Karpas-422 (cell line): ENCODE results near the gene C2orf49. TPM values are rescaled to one million over a fixed set of nuclear protein-coding genes. Genes with fewer than 3 reads are reported as not detected.

Experiments
- DNase-seq: peaks from one replicate; pipeline ENCODE4 v3.0.0-alpha.2; 2015
- H2AFZ ChIP-seq: fragments of 200-600 bp; sonication (generic); 2 replicates; pipeline ENCODE4 v1.6.1; 2014; ENCODE audit warnings: antibody characterized with exemption, low read length, mixed read lengths
- H3K27ac ChIP-seq: fragments of 200-600 bp; sonication (generic); 2 replicates; pipeline ENCODE4 v1.5.1; 2014; ENCODE audit warnings: mild to moderate bottlenecking, low read length, moderate library complexity
- H3K27me3 ChIP-seq: fragments of 200-600 bp; sonication (generic); 2 replicates; pipeline ENCODE4 v1.6.1; 2014; ENCODE audit warnings: low read length, mixed read lengths
- H3K36me3 ChIP-seq: fragments of 200-600 bp; sonication (generic); 2 replicates; pipeline ENCODE4 v1.6.1; 2014; ENCODE audit warnings: low read length, mixed read lengths; ENCODE audit not compliant: insufficient read depth
- H3K4me1 ChIP-seq: fragments of 200-600 bp; sonication (generic); 2 replicates; pipeline ENCODE4 v1.6.1; 2014; ENCODE audit warnings: mild to moderate bottlenecking, low read length, mixed read lengths
- H3K4me2 ChIP-seq: fragments of 200-600 bp; sonication (generic); 2 replicates; pipeline ENCODE4 v1.6.1; 2014; ENCODE audit warnings: low read length, low read depth, mild to moderate bottlenecking; ENCODE audit not compliant: poor library complexity, severe bottlenecking
- H3K4me3 ChIP-seq: fragments of 200-600 bp; sonication (generic); 2 replicates; pipeline ENCODE4 v1.5.1; 2014; ENCODE audit warnings: mild to moderate bottlenecking, antibody characterized with exemption, low read length, mixed read lengths
- H3K79me2 ChIP-seq: fragments of 200-600 bp; sonication (generic); 2 replicates; pipeline ENCODE4 v1.6.1; 2014; ENCODE audit warnings: mild to moderate bottlenecking, low read length, mixed read lengths
- H3K9ac ChIP-seq: fragments of 200-600 bp; sonication (generic); 2 replicates; pipeline ENCODE4 v1.6.0; 2014; ENCODE audit warnings: low read length
- H3K9me2 ChIP-seq: fragments of 200-600 bp; sonication (generic), shearing (Covaris generic); replicated peaks from 2 replicates; pipeline ENCODE4 v1.6.0; 2014; ENCODE audit warnings: mild to moderate bottlenecking, low read length, moderate library complexity; ENCODE audit not compliant: insufficient read depth
- H3K9me3 ChIP-seq: fragments of 300-700, 200-600 bp; sonication (generic); 2 replicates; pipeline ENCODE4 v1.6.1; 2014; ENCODE audit warnings: low read length, mixed read lengths
- H4K20me1 ChIP-seq: fragments of 200-600 bp; sonication (generic); 2 replicates; pipeline ENCODE4 v1.6.1; 2014; ENCODE audit warnings: mild to moderate bottlenecking, antibody characterized with exemption, low read length, low read depth; ENCODE audit not compliant: insufficient read depth
- total RNA-seq: library from RNA; depleted of rRNA; stranded (reverse); fragments of >200 nt; shearing (Covaris generic); gene quantifications from 2 replicates; pipeline ENCODE4 v1.2.3, GENCODE V29; 2014; ENCODE audit warnings: low replicate concordance

C2orf49 gene
- total RNA-seq, 1 experiment from 2014 or later, result 26.3 TPM

DNA sequence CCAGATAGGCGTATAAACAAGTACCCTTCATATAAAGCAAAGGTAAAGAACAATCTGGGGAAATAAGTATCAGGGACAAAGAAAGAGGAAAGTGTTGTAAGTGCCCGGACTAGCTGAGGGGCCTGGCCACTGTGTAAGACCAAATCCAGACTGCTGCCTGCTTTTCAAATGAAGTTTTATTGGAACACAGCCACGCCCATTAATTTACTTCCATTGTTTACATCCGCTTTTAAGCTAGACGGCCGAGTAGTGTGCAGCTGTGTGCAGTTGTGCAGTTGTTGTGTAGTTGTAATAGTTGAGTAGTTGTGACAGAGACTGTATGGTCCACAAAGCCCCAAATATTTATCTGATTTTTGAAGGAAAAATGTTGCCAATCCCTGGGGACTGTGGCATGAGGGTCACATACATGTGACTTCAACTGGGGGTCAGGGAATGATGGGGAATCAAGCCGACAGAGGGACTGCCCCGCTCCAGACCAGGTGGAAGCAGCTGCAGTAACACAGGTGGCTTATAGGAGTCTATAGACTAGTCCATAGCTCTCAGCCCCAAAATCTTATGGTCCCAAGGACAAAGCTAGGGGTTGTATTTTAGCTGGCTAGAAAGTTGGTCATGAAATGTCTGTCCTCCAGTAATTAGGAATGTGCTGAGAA, 31.5 kb downstream of the C2orf49 start:
- H3K9me2 ChIP-seq, result no peaks in the 10 kb centered on the region
- no peak overlapping the region for H3K27ac ChIP-seq
- H3K36me3 ChIP-seq, result no peaks in the 10 kb centered on the region
- no peak overlapping the region for H2AFZ ChIP-seq
- no peak overlapping the region for H3K9ac ChIP-seq
- H3K9me3 ChIP-seq, result no peaks in the 10 kb centered on the region
- no peak overlapping the region for H3K4me2 ChIP-seq
- no peak for DNase-seq
- peaks cover 11% of the 10 kb centered on the region for H3K4me1 ChIP-seq
- no peaks in the 10 kb centered on the region for H3K79me2 ChIP-seq
- no peak overlapping the region for H3K4me3 ChIP-seq
- no peaks in the 10 kb centered on the region for H3K27me3 ChIP-seq
- H4K20me1 ChIP-seq, result no peaks in the 10 kb centered on the region

DNA sequence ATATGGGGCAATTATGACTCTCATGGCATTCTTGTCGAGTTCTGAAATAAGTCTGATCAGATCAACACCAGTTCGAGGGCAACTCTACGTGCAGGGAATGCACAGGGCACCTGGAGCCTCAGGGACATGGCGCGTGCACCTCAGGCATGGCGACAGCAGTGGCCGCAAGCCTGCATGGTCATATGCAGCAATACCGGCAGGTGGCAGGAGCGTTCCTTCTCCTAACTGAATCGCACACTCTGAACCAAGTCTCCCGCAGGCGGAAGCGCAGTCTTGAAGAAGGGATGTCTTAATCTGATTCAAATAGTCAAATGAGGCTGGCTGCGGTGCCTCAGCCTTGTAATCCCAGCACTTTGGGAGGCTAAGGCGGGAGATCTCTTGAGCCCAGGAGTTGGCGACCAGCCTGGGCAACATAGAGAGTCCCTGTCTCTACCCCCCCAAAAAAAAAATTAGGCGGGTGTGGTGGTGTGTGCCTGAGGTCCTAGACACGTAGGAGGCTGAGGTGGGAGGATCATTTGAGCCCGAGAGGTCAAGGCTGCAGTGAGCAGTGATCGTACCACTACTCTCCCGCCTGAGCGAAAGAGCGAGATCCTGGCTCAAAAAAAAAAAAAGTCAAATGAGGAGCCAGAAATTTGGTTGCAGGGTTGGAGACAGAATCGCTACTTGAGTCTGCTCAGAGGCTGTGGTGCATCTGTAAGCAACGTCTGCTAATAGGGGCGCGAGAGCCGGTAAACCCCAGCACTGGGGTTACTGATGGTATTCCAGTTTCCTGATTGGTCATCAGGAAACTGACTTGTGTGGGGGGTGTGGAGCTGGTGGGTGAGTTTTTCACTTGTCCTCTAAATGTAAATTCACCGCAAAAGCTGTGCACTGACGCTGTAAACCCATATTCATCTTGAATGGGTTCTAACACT, 32.7 kb downstream of the C2orf49 start:
- Histone ChIP-seq H3K79me2 (no peaks in the 10 kb centered on the region), H3K27ac (no peak overlapping the region), H3K9me2 (no peaks in the 10 kb centered on the region), H3K9ac (peak overlapping the region; percentile 46), H2AFZ (peak overlapping the region; percentile 82), H3K27me3 (no peaks in the 10 kb centered on the region), H3K4me1 (peaks cover 11% of the 10 kb centered on the region), H3K4me3 (peak overlapping the region; percentile 48; the same call in 1 of the 2 replicates), H4K20me1 (no peaks in the 10 kb centered on the region), H3K9me3 (no peaks in the 10 kb centered on the region), H3K36me3 (no peaks in the 10 kb centered on the region), H3K4me2 (peak overlapping the region; percentile 78)
- peak; percentile 96 for DNase-seq

DNA sequence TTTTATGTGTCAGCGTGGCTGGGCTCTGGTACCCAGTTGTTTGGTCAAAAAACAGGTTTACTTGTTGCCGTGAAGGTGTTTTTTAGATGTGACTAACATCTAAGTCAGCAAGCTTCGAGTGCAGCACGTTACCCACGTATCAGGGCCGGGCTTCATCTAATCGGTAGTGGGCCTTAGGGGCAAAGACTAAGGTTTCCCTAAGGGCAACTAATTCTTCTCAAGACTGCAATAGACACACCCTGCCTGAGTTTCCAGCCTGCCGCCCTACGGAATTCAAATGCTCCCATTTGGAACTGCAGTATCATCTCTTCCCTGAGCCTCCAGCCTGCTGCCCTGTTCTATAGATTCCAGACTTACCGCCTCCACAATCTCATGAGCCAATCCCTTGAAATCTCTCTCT, 33.8 kb downstream of the C2orf49 start:
- no peaks in the 10 kb centered on the region for H4K20me1 ChIP-seq
- H3K36me3 ChIP-seq, result no peaks in the 10 kb centered on the region
- no peaks in the 10 kb centered on the region for H3K9me3 ChIP-seq
- H3K9me2 ChIP-seq, result no peaks in the 10 kb centered on the region
- H3K4me2 ChIP-seq, result no peak overlapping the region
- no peak overlapping the region for H3K4me3 ChIP-seq
- H2AFZ ChIP-seq, result no peak overlapping the region
- H3K9ac ChIP-seq, result no peak overlapping the region
- no peak for DNase-seq
- H3K79me2 ChIP-seq, result no peaks in the 10 kb centered on the region
- peaks cover 11% of the 10 kb centered on the region for H3K4me1 ChIP-seq
- H3K27me3 ChIP-seq, result no peaks in the 10 kb centered on the region
- no peak overlapping the region for H3K27ac ChIP-seq

DNA sequence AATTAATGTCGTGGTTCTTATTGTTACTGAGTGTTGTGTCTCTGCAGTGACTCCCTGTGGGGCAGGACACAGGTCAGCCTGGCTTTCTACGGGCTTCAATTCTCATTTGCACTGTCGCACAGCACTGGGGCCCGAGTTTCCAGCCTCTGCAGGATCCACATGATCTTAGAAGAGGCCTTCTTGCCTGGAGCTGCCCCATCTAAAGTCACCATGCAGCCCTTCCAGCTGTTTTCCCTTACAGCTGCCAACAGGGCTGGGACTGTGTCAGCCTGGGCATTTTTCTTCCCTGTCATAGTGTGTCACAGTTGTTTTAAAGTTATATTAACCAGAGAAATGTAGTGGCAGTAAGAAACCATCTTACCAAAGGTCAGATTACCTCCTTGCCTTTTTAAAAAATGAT, 34.5 kb downstream of the C2orf49 start:
- Histone ChIP-seq H2AFZ (no peak overlapping the region), H3K9ac (no peak overlapping the region), H3K9me2 (no peaks in the 10 kb centered on the region), H3K4me2 (no peak overlapping the region), H3K27ac (no peak overlapping the region), H3K4me3 (no peak overlapping the region), H3K36me3 (no peaks in the 10 kb centered on the region), H3K27me3 (no peaks in the 10 kb centered on the region), H3K9me3 (no peaks in the 10 kb centered on the region), H4K20me1 (no peaks in the 10 kb centered on the region), H3K79me2 (no peaks in the 10 kb centered on the region), H3K4me1 (peaks cover 11% of the 10 kb centered on the region)
- DNase-seq, result no peak

DNA sequence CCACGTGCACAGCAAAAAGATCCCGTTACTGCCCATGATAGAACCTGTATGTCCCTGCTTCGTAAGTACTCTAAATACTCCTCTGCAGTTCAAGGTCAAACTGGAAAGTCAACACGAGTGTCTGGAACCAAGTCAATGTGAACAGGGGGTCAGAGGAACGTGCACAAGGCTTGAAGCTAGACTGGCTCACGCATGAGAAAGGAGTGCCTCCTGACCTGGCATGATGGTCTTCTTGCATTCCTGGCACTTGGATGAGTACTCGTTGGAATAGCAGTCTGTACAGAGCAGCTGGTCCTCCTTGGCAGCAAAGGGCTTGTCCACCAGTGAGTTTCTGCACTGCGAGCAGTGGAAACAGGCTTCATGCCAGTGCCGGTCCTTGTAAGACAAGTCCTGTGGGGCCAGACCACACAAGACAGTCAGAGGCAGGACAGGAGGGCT, 36.0 kb downstream of the C2orf49 start:
- Histone ChIP-seq H3K27me3 (no peaks in the 10 kb centered on the region), H3K36me3 (no peaks in the 10 kb centered on the region), H3K9me3 (no peaks in the 10 kb centered on the region), H3K27ac (no peak overlapping the region), H3K9me2 (no peaks in the 10 kb centered on the region), H3K4me2 (no peak overlapping the region), H3K79me2 (no peaks in the 10 kb centered on the region), H2AFZ (no peak overlapping the region), H3K9ac (no peak overlapping the region), H3K4me3 (no peak overlapping the region), H3K4me1 (peaks cover 11% of the 10 kb centered on the region), H4K20me1 (no peaks in the 10 kb centered on the region)
- DNase-seq, result no peak

DNA sequence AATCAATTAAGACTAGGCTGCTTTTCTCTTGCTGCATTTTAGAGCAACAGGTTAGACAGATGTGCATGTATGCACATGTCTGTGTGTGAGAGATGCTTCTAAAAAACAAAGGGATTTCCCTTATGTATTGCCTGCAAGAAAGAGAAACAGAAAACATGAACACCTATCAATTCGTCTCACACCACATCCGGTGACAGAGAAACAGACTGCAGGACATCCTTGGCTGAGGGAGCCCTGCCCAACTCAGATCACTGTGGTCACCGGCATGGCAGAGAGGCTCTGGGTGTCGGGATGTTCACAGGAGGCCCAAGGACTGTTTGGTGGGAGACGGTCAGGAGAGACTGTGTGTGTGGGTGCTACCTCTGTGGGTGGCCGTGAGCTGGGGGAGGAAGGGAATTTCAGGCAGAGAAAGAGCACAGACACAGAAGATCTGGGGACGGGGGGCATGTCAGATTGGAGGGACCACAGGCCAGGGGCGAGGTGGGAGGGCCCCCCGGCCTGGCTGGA, 36.6 kb downstream of the C2orf49 start:
- Histone ChIP-seq H4K20me1 (no peaks in the 10 kb centered on the region), H2AFZ (no peak overlapping the region), H3K27me3 (no peaks in the 10 kb centered on the region), H3K4me1 (peaks cover 11% of the 10 kb centered on the region), H3K36me3 (no peaks in the 10 kb centered on the region), H3K9me3 (no peaks in the 10 kb centered on the region), H3K4me2 (no peak overlapping the region), H3K27ac (no peak overlapping the region), H3K9me2 (no peaks in the 10 kb centered on the region), H3K9ac (no peak overlapping the region), H3K4me3 (no peak overlapping the region), H3K79me2 (no peaks in the 10 kb centered on the region)
- DNase-seq, result no peak

DNA sequence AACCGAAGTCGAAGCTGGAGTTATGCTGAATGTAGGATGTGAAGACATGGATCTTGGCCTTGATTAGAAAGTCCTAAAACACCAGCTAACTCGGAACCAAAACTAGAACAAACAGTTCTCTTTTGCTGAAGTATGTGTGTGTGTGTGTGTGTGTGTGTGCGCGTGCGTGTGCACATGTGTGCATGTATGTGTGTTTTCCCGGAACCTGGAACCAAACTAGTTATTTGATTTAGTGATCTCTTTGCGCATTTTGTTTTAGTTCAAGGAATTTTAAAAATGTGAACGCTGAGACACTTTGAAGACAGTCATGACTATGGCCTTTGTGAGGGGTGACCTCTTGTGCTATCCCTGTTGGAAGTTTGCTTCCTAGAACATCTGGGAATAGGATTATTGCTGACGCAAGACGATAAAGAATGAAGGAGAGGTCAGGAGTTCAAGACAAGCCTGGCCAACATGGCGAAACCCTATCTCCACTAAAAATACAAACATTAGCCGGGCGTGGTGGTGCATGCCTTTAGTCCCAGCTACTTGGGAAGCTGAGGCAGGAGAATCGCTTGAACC, 37.7 kb downstream of the C2orf49 start:
- DNase-seq, result no peak
- H4K20me1 ChIP-seq, result no peaks in the 10 kb centered on the region
- H2AFZ ChIP-seq, result no peak overlapping the region
- H3K9me2 ChIP-seq, result no peaks in the 10 kb centered on the region
- no peak overlapping the region for H3K9ac ChIP-seq
- no peak overlapping the region for H3K4me3 ChIP-seq
- H3K27me3 ChIP-seq, result no peaks in the 10 kb centered on the region
- H3K4me2 ChIP-seq, result no peak overlapping the region
- no peaks in the 10 kb centered on the region for H3K9me3 ChIP-seq
- H3K36me3 ChIP-seq, result no peaks in the 10 kb centered on the region
- no peaks in the 10 kb centered on the region for H3K79me2 ChIP-seq
- H3K27ac ChIP-seq, result no peak overlapping the region
- peaks cover 5% of the 10 kb centered on the region for H3K4me1 ChIP-seq

DNA sequence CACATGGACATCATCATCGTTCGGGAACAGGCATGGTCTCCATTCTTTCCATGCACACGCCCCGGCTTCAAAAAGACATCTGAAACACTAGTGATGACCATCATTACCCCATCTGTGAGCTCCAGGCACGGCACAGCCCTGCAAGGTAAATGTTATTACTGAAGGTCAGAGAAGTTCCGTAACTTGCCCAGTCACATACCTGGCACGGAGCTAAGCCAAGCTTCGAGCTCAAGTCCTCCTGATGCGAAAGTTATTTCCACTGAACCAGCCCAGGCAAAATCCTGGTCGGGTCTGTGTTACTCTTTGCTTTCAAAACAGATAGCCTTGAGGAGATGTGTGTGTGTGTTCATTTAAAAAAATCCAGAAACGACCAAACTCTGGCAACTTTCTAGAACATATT, 38.7 kb downstream of the C2orf49 start:
- Histone ChIP-seq H3K36me3 (no peaks in the 10 kb centered on the region), H3K4me3 (no peak overlapping the region), H3K9ac (no peak overlapping the region), H3K9me3 (no peaks in the 10 kb centered on the region), H4K20me1 (no peaks in the 10 kb centered on the region), H3K4me1 (no peaks in the 10 kb centered on the region), H3K27me3 (no peaks in the 10 kb centered on the region), H3K9me2 (no peaks in the 10 kb centered on the region), H3K4me2 (no peak overlapping the region), H3K27ac (no peak overlapping the region), H3K79me2 (no peaks in the 10 kb centered on the region), H2AFZ (no peak overlapping the region)
- DNase-seq, result no peak
